Astrocyte (in vitro differentiated cells and primary cell): ENCODE results near the gene STRA6. TPM values are rescaled to one million over a fixed set of nuclear protein-coding genes. Genes with fewer than 3 reads are reported as not detected.

Experiments
- DNase-seq: peaks from one replicate; pipeline ENCODE4 v3.0.0-alpha.2; 2010; ENCODE audit warnings: low read depth
- FAIRE-seq: peaks from 2 replicates; lab custom pipeline; 2011; peaks lifted over from hg19 to GRCh38; lab: Jason Lieb, UNC
- H2AFZ ChIP-seq: 2 replicates; pipeline ENCODE4 v1.6.0; 2012; ENCODE audit warnings: low read depth, low read length, inconsistent platforms
- H3K27ac ChIP-seq: 2 replicates; pipeline ENCODE4 v1.5.1; 2011; ENCODE audit warnings: low read depth, low read length, inconsistent platforms
- H3K27me3 ChIP-seq: 2 replicates; pipeline ENCODE4 v1.6.0; 2011; ENCODE audit warnings: low read length, inconsistent platforms; ENCODE audit not compliant: insufficient read depth
- H3K36me3 ChIP-seq: 2 replicates; pipeline ENCODE4 v1.5.1; 2011; ENCODE audit warnings: low read length, inconsistent platforms; ENCODE audit not compliant: insufficient read depth
- H3K4me1 ChIP-seq: 2 replicates; pipeline ENCODE4 v1.5.1; 2011; ENCODE audit warnings: low read length, inconsistent platforms; ENCODE audit not compliant: insufficient read depth
- H3K4me2 ChIP-seq: 2 replicates; pipeline ENCODE4 v1.6.0; 2012; ENCODE audit warnings: low read length, inconsistent platforms
- H3K4me3 ChIP-seq: 2 replicates; pipeline ENCODE4 v1.5.1; 2011; ENCODE audit warnings: low read depth, mild to moderate bottlenecking, low read length, inconsistent platforms; ENCODE audit not compliant: insufficient read depth
- H3K79me2 ChIP-seq: 2 replicates; pipeline ENCODE4 v1.6.0; 2012; ENCODE audit warnings: mild to moderate bottlenecking, low read length, inconsistent platforms; ENCODE audit not compliant: insufficient read depth
- H3K9ac ChIP-seq: 2 replicates; pipeline ENCODE4 v1.6.0; 2012; ENCODE audit warnings: mild to moderate bottlenecking, low read length, inconsistent platforms
- H3K9me3 ChIP-seq: 2 replicates; pipeline ENCODE4 v1.5.1; 2012; ENCODE audit warnings: low read depth, mild to moderate bottlenecking, low read length, inconsistent platforms; ENCODE audit not compliant: insufficient read depth
- H4K20me1 ChIP-seq: 2 replicates; pipeline ENCODE4 v1.6.0; 2012; ENCODE audit warnings: low read length, inconsistent platforms; ENCODE audit not compliant: insufficient read depth
- H3K27ac Mint-ChIP-seq: one replicate; pipeline ENCODE4 v1.8.0; 2021; ENCODE audit warnings: mild to moderate bottlenecking, mixed read lengths; ENCODE audit not compliant: unreplicated experiment
- H3K27me3 Mint-ChIP-seq: one replicate; pipeline ENCODE4 v1.8.0; 2021; ENCODE audit warnings: low read depth, mixed read lengths; ENCODE audit not compliant: unreplicated experiment
- H3K36me3 Mint-ChIP-seq: one replicate; pipeline ENCODE4 v1.8.0; 2021; ENCODE audit warnings: low read depth, mixed read lengths; ENCODE audit not compliant: unreplicated experiment
- H3K4me1 Mint-ChIP-seq: one replicate; pipeline ENCODE4 v1.8.0; 2021; ENCODE audit warnings: low read depth, mixed read lengths; ENCODE audit not compliant: unreplicated experiment
- H3K4me3 Mint-ChIP-seq: one replicate; pipeline ENCODE4 v1.8.0; 2021; ENCODE audit warnings: mild to moderate bottlenecking, moderate library complexity, mixed read lengths; ENCODE audit not compliant: unreplicated experiment
- H3K9me3 Mint-ChIP-seq: one replicate; pipeline ENCODE4 v1.8.0; 2021; ENCODE audit warnings: mild to moderate bottlenecking, mixed read lengths; ENCODE audit not compliant: unreplicated experiment
- EZH2 ChIP-seq: IDR thresholded peaks from 2 replicates; pipeline ENCODE4 v1.6.1; 2012; ENCODE audit warnings: mild to moderate bottlenecking, low read length, inconsistent platforms; ENCODE audit not compliant: insufficient read depth
- total RNA-seq: library from RNA; stranded (reverse); gene quantifications from 2 replicates; pipeline ENCODE4 v1.2.1, GENCODE V29; 2021
- TF ChIP-seq, protein P1 (sequence below): IDR thresholded peaks from 2 replicates; pipeline ENCODE4 v1.5.1; 2011; ENCODE audit warnings: low read depth, mild to moderate bottlenecking, inconsistent platforms, low read length, moderate library complexity; ENCODE audit not compliant: insufficient read depth

The STRA6 gene
- total RNA-seq, 1 donor from 2014 or later: 7.2 TPM

DNA sequence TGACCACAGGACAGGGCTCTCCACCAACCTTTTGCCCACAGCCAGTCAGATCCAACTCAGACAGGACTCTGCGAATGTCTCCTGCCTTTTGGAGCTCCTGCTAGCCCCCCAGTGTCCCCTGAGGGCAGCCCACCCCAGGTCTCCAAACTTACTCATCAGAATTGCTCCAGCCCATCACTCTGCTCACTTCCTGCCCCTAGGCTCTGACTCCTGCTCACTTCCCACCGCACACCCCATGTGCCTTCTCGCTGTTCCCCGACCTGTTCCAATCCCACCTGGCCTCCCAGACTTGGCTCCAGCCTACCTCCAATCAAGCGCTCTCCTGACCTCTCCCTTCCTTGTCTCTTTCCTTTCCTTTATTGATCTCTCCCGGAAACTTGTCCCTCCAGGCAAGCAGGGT lies 5.9 kb upstream of the STRA6 start:
- Mint-ChIP-seq H3K27ac (peak overlapping the region; percentile 72), H3K36me3 (peaks cover 3% of the 10 kb centered on the region), H3K27me3 (peaks cover 28% of the 10 kb centered on the region), H3K9me3 (peaks cover 2% of the 10 kb centered on the region), H3K4me1 (peaks cover 35% of the 10 kb centered on the region), H3K4me3 (peak overlapping the region; percentile 70)
- FAIRE-seq (no peak), DNase-seq (no peak)
- Histone ChIP-seq H3K36me3 (no peaks in the 10 kb centered on the region), H3K9me3 (no peaks in the 10 kb centered on the region), H3K4me2 (peak overlapping the region; percentile 52), H4K20me1 (no peaks in the 10 kb centered on the region), H3K4me1 (peaks cover 55% of the 10 kb centered on the region), H3K79me2 (no peaks in the 10 kb centered on the region), H3K9ac (peak overlapping the region; percentile 74), H3K4me3 (no peak overlapping the region), H3K27ac (peak overlapping the region; percentile 94), H3K27me3 (no peaks in the 10 kb centered on the region), H2AFZ (no peak overlapping the region)
- TF ChIP-seq EZH2: no peak
- TF ChIP-seq, protein P1, sequence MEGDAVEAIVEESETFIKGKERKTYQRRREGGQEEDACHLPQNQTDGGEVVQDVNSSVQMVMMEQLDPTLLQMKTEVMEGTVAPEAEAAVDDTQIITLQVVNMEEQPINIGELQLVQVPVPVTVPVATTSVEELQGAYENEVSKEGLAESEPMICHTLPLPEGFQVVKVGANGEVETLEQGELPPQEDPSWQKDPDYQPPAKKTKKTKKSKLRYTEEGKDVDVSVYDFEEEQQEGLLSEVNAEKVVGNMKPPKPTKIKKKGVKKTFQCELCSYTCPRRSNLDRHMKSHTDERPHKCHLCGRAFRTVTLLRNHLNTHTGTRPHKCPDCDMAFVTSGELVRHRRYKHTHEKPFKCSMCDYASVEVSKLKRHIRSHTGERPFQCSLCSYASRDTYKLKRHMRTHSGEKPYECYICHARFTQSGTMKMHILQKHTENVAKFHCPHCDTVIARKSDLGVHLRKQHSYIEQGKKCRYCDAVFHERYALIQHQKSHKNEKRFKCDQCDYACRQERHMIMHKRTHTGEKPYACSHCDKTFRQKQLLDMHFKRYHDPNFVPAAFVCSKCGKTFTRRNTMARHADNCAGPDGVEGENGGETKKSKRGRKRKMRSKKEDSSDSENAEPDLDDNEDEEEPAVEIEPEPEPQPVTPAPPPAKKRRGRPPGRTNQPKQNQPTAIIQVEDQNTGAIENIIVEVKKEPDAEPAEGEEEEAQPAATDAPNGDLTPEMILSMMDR: no peak

DNA sequence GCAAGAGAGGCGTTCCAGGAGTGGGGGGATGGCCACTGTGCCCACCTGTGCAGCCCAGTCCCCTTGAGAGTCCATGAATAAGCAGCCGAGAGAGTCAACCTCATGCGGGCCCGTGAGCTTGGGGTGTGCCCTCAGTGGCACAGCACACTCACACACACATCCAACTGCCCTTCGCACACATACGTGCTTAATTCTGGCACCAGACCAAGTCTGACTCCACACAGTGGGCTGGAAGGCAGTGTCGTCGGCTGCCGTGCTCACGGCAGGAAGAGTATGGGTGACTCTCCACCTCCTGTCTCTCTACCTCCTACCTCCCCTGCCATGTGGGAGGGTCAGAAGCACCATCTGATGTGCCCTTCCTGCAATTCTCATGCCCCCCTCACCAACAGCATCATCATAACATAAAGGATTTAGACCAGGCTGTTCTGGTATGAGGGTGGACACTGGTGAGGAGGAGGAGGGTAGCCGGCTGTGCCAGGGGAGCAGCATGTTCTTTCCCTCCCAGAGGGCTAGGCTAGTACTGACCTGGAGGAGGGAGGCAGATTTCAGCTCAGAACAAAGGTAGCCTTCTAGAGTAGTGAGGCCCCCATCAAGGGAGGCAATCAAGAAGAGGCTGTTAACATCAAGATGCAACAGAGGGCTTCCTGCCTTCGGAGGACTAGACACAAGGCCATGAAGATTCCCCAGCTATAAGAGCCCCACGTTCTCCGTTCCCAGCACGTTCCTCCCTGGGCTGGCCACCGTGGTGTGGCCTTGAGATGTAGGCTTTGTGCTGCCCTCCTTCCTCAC lies 5.3 kb upstream of the STRA6 start:
- FAIRE-seq (no peak), DNase-seq (no peak)
- H3K4me2 ChIP-seq: peak overlapping the region; percentile 52

More for the DNA sequence above, 5.3 kb upstream of the STRA6 start:
- no peaks in the 10 kb centered on the region for H3K36me3 ChIP-seq
- peaks cover 27% of the 10 kb centered on the region for H3K27me3 Mint-ChIP-seq
- H3K27ac Mint-ChIP-seq: peak overlapping the region; percentile 72
- peak overlapping the region; percentile 9 for H3K4me3 Mint-ChIP-seq
- H3K27me3 ChIP-seq: no peaks in the 10 kb centered on the region
- no peak overlapping the region for H3K4me3 ChIP-seq
- H3K36me3 Mint-ChIP-seq: peaks cover 3% of the 10 kb centered on the region
- H2AFZ ChIP-seq: no peak overlapping the region
- no peaks in the 10 kb centered on the region for H3K9me3 ChIP-seq
- TF ChIP-seq, protein P1: no peak
- no peak for TF ChIP-seq EZH2
- H3K9ac ChIP-seq: no peak overlapping the region
- no peaks in the 10 kb centered on the region for H3K79me2 ChIP-seq
- peaks cover 61% of the 10 kb centered on the region for H3K4me1 ChIP-seq
- no peaks in the 10 kb centered on the region for H4K20me1 ChIP-seq
- no peak overlapping the region for H3K27ac ChIP-seq
- H3K9me3 Mint-ChIP-seq: peaks cover 2% of the 10 kb centered on the region
- H3K4me1 Mint-ChIP-seq: peaks cover 40% of the 10 kb centered on the region
